Measurements from ENCODE around the gene AOPEP. TPM values are rescaled to one million over a fixed set of nuclear protein-coding genes. Genes with fewer than 3 reads are reported as not detected.
A peak's percentile ranks its signal among the peaks of the same experiment; 100 is the strongest.

The AOPEP gene
- total RNA-seq, 2 experiments from 2014 or later, result 6.9 to 7.0 TPM

- ATAC-seq (ENCODE audit: poor library complexity), result no peak
- Mint-ChIP-seq H3K4me1 (ENCODE audit: low read depth) (peaks cover 30% of the 10 kb centered on the region), H3K4me3 (no peak overlapping the region), H3K27ac (peak overlapping the region; percentile 80), H3K36me3 (ENCODE audit: low read depth) (no peaks in the 10 kb centered on the region), H3K27me3 (no peaks in the 10 kb centered on the region), H3K9me3 (peaks cover 2% of the 10 kb centered on the region)
- TF ChIP-seq, protein P1, sequence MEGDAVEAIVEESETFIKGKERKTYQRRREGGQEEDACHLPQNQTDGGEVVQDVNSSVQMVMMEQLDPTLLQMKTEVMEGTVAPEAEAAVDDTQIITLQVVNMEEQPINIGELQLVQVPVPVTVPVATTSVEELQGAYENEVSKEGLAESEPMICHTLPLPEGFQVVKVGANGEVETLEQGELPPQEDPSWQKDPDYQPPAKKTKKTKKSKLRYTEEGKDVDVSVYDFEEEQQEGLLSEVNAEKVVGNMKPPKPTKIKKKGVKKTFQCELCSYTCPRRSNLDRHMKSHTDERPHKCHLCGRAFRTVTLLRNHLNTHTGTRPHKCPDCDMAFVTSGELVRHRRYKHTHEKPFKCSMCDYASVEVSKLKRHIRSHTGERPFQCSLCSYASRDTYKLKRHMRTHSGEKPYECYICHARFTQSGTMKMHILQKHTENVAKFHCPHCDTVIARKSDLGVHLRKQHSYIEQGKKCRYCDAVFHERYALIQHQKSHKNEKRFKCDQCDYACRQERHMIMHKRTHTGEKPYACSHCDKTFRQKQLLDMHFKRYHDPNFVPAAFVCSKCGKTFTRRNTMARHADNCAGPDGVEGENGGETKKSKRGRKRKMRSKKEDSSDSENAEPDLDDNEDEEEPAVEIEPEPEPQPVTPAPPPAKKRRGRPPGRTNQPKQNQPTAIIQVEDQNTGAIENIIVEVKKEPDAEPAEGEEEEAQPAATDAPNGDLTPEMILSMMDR (IDR thresholded peaks at IDR 0.05), result no peak
- Histone ChIP-seq H3K4me1 (ENCODE audit: insufficient read depth, low read length) (peaks cover 25% of the 10 kb centered on the region), H3K27me3 (ENCODE audit: control insufficient read depth in 1 of 2, insufficient read depth in 2 of 2, low read length in 2 of 2) (no peaks in the 10 kb centered on the region), H3K4me3 (ENCODE audit: low read length) (no peak overlapping the region), H3K36me3 (ENCODE audit: insufficient read depth, low read length) (no peaks in the 10 kb centered on the region), H3K9me3 (ENCODE audit: control insufficient read depth in 1 of 2, insufficient read depth in 1 of 2, low read length in 2 of 2) (no peaks in the 10 kb centered on the region), H3K27ac (ENCODE audit: low read depth in 1 of 2, low read length in 2 of 2) (peak overlapping the region; percentile 42 to 45)
- intact Hi-C loops (cut with DNase I, micrococcal nuclease), result loop anchor here in 1 of 2 experiments (5.0 to 10.0 kb wide), 2 partner anchors 47 to 134 kb away; no protein-coding TSS in a partner anchor
- ChIA-PET POLR2A (interaction anchor here (1.3 to 3.1 kb wide), 2 partner anchors 10 to 44 kb away, joined by 3 to 41 read pairs; no protein-coding TSS in a partner anchor), CTCF (no interaction called here)
- peak in 1 of 14 experiments; percentile 14 for DNase-seq
These were observed 143.9 kb downstream of the AOPEP start for GRCh38 chr9:94870465-94870792.

DNA sequence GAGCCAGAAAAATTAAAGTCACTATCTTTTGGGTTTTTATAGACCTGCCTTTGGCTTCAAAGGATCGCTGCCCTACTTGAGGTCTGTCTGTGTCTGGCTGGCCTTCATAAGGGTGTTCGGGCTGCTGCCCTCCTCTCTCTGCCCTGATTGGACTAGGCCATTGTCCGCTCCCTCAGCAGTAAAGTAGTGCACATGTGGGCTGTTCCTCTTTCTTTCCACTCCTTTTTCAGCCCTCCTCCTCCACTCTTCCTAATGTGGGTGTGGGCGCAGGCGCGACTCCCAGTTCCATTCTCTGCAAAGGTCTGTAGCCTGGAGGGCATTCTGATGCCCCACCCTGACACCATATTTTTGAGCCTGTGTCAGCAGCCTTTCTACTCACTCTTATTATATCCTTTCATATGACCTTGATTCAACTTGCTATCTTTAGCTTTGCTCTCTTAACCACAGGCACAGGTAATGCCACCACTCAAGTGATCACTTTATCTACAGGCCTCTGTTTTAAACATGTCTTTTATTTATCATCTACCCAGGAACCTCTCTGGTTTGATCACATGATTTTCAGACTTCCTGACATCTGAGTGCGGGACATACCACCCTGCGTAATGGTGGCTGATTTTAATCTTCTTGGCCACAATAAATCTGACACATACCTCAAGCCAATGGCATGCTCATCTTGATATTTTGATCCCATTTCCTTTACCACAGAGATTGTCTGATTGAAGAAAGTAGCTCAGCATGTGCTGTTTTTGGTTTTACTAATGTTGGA lies 144.5 kb downstream of the AOPEP start:
- Mint-ChIP-seq H3K36me3 (ENCODE audit: low read depth) (no peaks in the 10 kb centered on the region), H3K27ac (peak overlapping the region; percentile 80), H3K9me3 (peaks cover 2% of the 10 kb centered on the region), H3K4me1 (ENCODE audit: low read depth) (peaks cover 30% of the 10 kb centered on the region), H3K4me3 (peak overlapping the region; percentile 76), H3K27me3 (no peaks in the 10 kb centered on the region)
- DNase-seq (peak in 12 of 14 experiments; percentile 9 to 91 (median 36)), ATAC-seq (ENCODE audit: poor library complexity) (peak; percentile 89)
- Histone ChIP-seq H3K4me3 (ENCODE audit: low read length) (no peak overlapping the region), H3K9me3 (ENCODE audit: control insufficient read depth in 1 of 2, insufficient read depth in 1 of 2, low read length in 2 of 2) (no peaks in the 10 kb centered on the region), H3K27me3 (ENCODE audit: control insufficient read depth in 1 of 2, insufficient read depth in 2 of 2, low read length in 2 of 2) (no peaks in the 10 kb centered on the region), H3K36me3 (ENCODE audit: insufficient read depth, low read length) (no peaks in the 10 kb centered on the region), H3K27ac (ENCODE audit: low read depth in 1 of 2, low read length in 2 of 2) (peak overlapping the region; percentile 42 to 45), H3K4me1 (ENCODE audit: insufficient read depth, low read length) (peaks cover 25% of the 10 kb centered on the region)
- POLR2A ChIA-PET, result interaction anchor here (1.2 to 3.1 kb wide), 5 partner anchors 10 to 82 kb away, joined by 3 to 41 read pairs (median 4); no protein-coding TSS in a partner anchor
- TF ChIP-seq, protein P1 (IDR thresholded peaks at IDR 0.05), result no peak
- intact Hi-C loops (cut with DNase I, micrococcal nuclease), result loop anchor here in 1 of 2 experiments (1.0 to 10.0 kb wide), 4 partner anchors 10 to 145 kb away; partner anchors contain the start of gene AOPEP
- CTCF ChIA-PET, result no interaction called here

DNA sequence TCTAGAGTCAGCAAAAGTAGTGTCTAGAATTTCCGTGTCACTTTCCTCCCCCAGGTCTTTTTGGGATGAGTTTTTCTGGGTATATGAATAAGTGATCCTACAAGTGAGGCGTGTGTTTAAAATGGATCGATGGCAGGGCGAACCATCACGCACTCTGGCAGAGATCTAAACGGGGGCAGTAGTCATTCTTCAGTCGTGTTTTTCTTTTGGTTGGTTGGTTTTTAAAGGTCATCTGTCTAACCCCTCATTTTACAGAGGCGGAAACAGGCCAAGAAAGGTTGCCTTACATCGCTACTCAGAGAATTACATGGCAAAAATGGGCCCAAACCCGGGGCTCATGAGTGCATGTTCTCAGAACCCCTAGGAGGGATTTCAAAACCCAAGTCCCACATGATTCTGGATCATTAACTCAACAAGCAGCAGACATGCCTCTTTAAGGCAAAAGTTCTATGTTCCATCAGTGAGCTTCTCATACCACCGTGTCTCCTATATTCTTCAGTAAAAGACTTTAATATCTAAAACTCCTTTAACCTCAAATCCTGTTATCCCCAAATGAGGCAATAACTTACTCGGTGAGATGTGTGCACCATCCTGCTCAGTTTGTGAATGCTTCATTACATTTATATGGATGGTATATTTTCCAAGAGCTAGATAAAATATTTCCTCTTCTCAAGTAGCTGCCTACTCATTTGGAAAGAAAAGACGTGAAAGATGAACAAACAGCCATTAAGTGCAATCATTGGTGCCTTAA lies 145.8 kb downstream of the AOPEP start:
- intact Hi-C loops (cut with DNase I, micrococcal nuclease), result loop anchor here in 1 of 2 experiments (5.0 to 10.0 kb wide), 2 partner anchors 45 to 133 kb away; no protein-coding TSS in a partner anchor
- H3K36me3 Mint-ChIP-seq (ENCODE audit: low read depth), result no peaks in the 10 kb centered on the region
- H3K9me3 Mint-ChIP-seq, result peaks cover 2% of the 10 kb centered on the region
- H3K36me3 ChIP-seq (ENCODE audit: insufficient read depth, low read length), result no peaks in the 10 kb centered on the region
- H3K27me3 Mint-ChIP-seq, result no peaks in the 10 kb centered on the region
- peaks cover 30% of the 10 kb centered on the region for H3K4me1 Mint-ChIP-seq (ENCODE audit: low read depth)
- TF ChIP-seq, protein P1 (IDR thresholded peaks at IDR 0.05), result no peak
- POLR2A ChIA-PET, result interaction anchor here (1.2 to 1.7 kb wide), 3 partner anchors 9 to 146 kb away, joined by 3 to 4 read pairs (median 4); partner anchors contain the start of gene AOPEP
- no peak overlapping the region for H3K27ac Mint-ChIP-seq
- H3K4me1 ChIP-seq (ENCODE audit: insufficient read depth, low read length), result peaks cover 25% of the 10 kb centered on the region
- no peaks in the 10 kb centered on the region for H3K9me3 ChIP-seq (ENCODE audit: control insufficient read depth in 1 of 2, insufficient read depth in 1 of 2, low read length in 2 of 2)
- no peak overlapping the region for H3K4me3 Mint-ChIP-seq
- CTCF ChIA-PET, result no interaction called here
- H3K4me3 ChIP-seq (ENCODE audit: low read length), result no peak overlapping the region
- DNase-seq (no peak), ATAC-seq (ENCODE audit: poor library complexity) (no peak)
- no peaks in the 10 kb centered on the region for H3K27me3 ChIP-seq (ENCODE audit: control insufficient read depth in 1 of 2, insufficient read depth in 2 of 2, low read length in 2 of 2)
- H3K27ac ChIP-seq (ENCODE audit: low read depth in 1 of 2, low read length in 2 of 2), result no peak overlapping the region

All from CD4-positive, alpha-beta T cell (primary cell).